ENCODE measurements around the gene MPHOSPH10.
"Not testable (repeated sequence)": the region's sequence is repeated elsewhere in the genome, so short reads cannot be mapped to it uniquely, and the experiment has no call there.

Gene MPHOSPH10, protein sequence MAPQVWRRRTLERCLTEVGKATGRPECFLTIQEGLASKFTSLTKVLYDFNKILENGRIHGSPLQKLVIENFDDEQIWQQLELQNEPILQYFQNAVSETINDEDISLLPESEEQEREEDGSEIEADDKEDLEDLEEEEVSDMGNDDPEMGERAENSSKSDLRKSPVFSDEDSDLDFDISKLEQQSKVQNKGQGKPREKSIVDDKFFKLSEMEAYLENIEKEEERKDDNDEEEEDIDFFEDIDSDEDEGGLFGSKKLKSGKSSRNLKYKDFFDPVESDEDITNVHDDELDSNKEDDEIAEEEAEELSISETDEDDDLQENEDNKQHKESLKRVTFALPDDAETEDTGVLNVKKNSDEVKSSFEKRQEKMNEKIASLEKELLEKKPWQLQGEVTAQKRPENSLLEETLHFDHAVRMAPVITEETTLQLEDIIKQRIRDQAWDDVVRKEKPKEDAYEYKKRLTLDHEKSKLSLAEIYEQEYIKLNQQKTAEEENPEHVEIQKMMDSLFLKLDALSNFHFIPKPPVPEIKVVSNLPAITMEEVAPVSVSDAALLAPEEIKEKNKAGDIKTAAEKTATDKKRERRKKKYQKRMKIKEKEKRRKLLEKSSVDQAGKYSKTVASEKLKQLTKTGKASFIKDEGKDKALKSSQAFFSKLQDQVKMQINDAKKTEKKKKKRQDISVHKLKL

DNA sequence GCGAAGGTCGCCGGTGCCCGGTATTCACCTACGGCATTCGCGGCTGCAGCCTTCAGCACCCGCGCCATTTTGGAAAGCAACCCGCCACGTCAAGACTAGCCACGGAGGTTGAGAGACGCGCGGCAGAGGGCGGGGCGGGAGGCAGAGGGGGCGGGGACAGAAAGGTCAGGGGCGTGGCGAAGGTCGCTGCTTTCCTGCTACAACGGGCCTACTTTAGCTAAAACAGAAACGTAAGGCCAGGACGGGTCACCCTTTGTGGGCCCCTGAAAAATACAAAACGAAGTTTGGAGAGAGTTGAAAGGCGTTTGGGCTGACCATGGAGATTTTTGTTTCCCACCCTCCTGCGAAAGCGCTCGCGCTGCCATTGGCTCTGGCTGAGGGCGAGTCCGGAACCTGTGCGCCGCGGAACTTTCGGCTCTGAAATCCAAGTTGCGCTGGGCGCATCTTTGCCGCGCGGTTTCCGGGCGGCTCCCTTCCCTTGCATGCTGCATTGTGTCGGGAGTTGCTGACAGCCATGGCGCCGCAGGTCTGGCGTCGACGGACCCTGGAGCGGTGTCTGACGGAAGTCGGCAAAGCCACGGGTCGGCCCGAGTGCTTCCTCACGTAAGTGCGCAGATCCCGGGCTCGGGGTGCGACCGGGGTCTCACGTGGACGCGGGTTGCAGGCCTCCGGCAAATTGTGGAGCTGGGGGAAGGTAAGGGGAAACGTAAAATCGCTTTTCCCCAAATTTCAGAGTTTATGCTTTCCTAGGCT lies at the start of gene MPHOSPH10, which contains the start of gene MCEE:
Gene MPHOSPH10, plus strand, starts transcription at position 483 of the 753 bp plus-strand sequence. Its CDS starts 32 bp downstream, at position 515.
Gene MCEE, minus strand, starts transcription at position 78 of the 753 bp plus-strand sequence. Its CDS starts 10 bp downstream, at position 68.
- DNase-seq (ENCODE audit: low read depth in 2 of 2): peak; percentile 66 to 86

DNA sequence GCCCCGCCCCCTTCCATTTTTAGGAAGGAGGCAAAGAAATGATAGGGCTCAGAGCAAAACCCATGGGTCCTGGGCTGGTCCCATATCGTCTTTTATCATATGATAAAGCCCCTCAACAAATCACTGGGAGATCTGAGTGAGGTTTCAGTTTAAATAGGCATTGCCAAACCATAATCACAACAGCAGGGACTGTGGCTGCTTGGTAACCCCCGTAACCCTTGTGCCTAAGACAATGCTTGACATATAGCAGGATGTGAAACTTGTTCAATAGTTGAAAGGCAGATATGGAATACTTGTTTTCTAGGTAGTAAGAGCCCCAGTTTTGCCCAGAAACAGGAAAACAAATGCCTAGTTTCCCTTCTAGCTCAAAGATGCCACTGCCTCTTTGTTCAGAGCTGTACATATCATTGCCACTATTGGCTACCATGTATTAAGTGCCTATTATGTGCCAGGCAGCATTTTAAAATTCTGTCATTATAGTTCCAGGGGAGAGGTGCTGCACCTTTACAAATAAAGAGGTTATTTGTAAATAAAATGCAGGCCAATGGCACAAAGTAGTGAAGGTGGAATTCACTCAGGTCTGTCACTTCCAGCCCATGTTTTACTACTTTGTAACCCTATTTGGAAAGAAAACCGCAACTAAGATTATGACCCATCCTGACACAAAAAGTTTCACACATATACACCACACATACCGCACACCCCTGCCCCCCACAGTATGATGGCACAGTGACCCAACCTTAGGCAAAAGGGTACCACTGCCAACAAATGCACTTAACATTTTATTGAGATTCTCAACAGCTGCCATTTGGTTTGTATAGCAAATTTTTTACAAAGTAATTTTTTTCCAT lies 47.8 kb upstream of the MPHOSPH10 start:
- no peak for DNase-seq (ENCODE audit: low read depth in 2 of 2)

DNA sequence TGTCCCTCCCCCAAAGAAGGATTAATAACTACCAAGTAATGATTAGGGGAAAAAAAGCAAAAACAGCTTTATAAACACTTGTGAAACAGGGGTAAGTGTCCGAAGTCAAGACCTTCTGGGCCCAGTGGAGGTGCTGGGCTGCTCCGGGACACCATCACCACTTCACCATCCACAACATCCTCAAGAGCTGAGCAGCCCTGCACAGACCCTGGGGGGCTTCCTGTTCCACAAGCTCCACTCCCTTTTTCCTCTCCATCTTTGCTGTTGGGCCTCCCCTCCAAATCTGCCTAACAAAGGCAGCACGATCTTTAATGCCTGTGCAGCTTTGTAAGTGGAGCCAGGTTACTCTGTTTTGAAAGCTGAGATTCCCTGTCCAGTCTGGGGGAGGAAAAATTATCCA lies 47.1 kb upstream of the MPHOSPH10 start:
- not testable (repeated sequence) for DNase-seq (ENCODE audit: low read depth in 2 of 2)

DNA sequence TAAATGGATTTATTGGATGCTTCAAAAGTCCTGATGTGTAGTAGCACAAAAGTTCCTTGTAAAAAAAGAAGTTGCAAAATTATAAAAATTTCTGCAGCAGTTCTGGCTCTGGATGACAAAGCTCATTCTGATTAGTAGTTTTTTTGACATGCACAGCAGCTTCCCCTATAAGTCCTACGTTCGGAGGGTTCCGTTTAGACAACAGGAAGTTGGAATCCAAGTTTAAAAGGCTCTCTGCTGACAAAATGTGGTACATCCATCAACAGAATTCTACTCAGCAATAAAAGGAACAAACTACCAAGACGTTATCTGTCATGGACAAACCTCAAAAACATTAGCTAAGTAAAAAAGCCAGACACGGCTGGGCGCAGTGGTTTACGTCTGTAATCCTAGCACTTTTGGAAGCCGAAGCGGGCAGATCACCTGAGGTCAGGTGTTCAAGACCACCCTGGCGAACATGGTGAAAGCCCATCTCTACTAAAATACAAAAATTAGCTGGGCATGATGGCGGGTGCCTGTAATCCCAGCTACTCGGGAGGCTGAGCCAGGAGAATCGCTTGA lies 46.6 kb upstream of the MPHOSPH10 start:
- DNase-seq (ENCODE audit: low read depth in 2 of 2): not testable (repeated sequence)

DNA sequence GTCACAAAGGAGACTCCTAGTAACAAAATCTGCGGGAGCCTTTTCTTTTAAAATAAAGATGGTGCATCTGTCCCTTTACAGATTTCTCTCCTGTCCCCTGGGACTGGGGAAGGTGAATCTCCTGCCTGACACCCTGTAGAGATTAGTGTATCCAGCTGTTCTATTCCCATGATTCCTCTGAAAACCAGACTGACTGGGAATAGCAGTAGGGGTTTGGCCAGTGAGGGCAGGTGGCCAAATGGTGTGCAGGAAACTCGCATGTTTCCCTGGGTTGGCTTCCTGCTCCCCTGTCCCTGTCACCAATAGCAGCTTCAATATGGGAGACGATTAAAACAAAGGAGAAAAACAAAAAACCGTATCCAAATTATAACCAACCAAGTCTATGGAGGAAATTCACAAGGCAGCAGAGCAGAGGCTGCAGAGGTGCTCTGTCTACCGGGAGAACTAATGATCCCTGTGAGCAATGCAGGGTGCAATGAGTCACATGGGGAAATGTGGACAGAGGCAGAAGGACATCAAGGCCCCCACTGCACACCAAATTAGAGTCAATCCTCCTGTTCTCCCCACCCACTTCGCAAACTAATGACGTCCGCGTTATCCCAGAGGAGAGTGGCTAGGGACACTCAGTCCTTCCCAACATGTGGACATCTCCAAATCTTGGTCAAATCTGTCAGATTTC lies 45.0 kb upstream of the MPHOSPH10 start:
- not testable (repeated sequence) for DNase-seq (ENCODE audit: low read depth in 2 of 2)

DNA sequence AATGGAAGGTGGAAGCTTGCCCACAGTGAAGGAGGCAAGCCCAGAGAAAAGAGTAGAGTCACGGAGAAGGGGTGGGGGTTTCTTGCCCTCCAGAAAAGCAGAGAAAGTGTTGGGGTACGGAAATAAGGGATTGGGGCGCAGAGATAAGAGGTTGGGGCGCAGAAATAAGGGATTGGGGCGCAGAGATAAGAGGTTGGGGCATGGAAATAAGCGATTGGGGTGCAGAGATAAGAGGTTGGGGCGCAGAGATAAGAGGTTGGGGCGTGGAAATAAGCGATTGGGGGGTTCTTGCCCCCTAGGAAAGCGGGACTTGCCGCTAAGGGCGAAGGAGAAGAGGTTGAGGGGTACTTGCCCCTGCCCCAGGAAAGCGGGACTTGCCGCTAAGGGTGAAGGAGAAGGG lies 41.0 kb upstream of the MPHOSPH10 start:
- not testable (repeated sequence) for DNase-seq (ENCODE audit: low read depth in 2 of 2)

DNA sequence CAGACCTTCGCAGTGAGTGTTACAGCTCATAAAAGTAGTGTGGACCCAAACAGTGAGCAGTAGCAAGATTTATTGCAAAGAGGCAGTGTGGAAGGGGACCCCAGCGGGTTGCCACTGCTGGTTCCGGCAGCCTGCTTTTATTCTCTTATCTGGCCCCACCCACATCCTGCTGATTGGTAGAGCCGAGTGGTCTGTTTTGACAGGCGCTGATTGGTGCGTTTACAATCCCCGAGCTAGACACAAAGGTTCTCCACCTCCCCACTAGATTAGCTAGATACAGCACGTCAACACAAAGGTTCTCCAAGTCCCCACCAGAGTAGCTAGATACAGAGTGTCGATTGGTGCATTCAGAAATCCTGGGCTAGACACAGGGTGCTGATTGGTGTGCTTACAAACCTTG lies 38.6 kb upstream of the MPHOSPH10 start:
- DNase-seq (ENCODE audit: low read depth in 2 of 2): not testable (repeated sequence)

DNA sequence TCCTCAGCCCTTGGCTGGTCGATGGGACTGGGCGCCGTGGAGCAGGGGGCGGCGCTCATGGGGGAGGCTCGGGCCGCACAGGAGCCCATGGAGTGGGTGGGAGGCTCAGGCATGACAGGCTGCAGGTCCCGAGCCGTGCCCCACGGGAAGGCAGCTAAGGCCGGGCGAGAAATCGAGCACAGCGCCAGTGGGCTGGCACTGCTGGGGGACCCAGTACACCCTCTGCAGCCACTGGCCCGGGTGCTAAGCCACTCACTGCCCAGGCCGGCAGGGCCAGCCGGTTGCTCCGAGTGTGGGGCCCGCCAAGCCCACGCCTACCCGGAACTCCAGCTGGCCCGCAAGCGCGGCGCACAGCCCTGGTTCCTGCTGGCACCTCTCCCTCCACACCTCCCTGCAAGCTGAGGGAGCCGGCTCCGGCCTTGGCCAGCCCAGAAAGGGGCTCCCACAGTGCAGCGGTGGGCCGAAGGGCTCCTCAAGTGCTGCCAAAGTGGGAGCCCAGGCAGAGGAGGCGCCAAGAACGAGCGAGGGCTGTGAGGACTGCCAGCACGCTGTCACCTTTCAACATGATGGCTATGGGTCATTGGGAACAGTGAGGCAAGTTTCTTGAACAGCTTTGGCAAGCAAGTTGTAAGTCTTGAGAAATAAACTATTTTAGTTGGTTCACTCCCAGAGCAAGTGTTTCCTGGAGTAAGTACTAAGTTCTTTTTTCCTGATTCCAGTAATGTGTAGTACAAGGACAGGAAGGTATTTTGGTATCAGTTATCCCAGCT lies 37.8 kb upstream of the MPHOSPH10 start:
- DNase-seq (ENCODE audit: low read depth in 2 of 2): not testable (repeated sequence)

DNA sequence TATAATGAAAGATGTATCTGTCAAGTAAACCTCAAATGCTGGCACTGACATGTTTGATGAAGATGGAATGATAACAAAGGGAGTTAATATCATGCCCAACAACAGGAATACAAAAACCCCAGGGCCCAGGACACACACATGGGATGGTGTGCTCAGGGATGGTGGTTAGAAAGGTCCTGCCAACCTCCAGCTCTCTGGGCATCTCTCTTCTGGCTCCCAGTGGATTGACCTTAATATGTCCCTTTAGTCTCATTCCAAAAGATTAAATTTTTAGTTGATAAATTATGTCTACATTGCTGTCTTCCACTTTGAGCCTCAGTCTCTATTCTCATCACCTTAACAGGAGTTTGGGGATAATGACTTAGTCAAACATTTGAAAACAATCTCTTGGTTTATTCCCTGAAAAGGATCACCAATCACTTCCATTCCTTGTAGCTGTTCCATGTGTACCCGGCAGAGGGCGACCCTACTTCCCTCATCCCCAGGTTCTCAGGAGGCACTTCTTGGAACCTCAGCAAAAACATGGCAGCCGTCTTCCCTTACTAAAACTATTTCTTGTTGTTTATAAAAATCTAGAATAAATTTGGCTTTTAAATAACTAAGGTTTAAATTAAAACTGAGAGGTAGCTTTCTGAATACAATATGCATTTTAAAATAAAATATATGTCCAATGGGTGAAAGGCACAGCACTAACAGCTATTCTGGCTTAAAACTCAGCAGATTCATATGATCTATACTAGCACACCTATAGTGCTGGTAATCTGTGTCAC lies 30.1 kb upstream of the MPHOSPH10 start:
- peak; percentile 3 to 24 for DNase-seq (ENCODE audit: low read depth in 2 of 2)

DNA sequence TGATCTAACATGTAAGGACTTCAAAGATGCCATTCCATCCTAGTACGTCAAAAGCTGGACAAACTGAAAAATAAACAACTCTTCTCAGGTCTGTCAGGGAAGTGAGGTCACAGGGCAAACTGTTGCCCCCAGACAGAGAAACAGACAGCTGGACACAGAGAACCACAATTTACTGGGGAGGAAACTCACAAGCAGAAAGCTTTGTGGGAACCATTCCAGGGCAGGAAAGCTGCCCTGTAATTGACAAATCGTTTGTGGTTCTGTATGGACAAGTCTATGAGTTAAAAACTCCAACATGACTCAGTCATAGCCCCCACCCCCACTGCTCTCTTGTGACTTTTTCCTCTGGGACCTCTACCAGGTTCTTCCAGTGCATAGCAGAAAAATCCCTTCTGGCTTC lies 28.8 kb upstream of the MPHOSPH10 start:
- DNase-seq (ENCODE audit: low read depth in 2 of 2): no peak

DNA sequence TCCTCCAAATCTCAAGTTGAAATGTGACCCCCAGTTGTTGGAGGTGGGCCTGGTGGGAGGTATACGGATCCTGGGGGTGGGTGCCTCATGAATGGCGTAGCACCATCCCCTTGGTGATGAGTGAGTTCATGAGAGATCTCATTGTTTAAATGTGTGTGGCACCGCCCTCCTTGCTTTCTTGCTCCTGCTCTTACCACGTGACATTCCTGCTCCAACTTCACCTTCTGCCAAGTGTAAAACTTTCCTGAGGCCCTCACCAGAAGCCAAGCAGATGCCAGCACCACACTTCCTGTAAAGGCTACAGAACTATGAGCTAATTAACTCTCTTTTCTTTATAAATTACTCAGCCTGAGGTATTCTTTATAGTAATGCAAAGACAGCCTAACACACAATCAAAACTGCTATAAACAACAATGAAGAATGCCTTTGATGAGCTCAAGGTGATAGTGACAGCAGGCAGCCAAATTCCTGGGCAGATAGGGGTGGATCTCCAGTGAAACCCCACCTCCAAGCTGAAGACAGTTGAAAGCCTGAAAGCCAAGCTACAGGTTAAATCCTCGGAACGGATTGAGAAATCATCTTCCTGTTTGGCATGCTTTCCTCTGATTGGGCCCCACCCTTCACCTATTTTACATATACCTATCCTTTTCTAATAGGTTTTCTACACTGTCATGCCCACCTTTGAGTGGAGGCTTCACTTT lies 27.3 kb upstream of the MPHOSPH10 start:
- DNase-seq (ENCODE audit: low read depth in 2 of 2): no peak

DNA sequence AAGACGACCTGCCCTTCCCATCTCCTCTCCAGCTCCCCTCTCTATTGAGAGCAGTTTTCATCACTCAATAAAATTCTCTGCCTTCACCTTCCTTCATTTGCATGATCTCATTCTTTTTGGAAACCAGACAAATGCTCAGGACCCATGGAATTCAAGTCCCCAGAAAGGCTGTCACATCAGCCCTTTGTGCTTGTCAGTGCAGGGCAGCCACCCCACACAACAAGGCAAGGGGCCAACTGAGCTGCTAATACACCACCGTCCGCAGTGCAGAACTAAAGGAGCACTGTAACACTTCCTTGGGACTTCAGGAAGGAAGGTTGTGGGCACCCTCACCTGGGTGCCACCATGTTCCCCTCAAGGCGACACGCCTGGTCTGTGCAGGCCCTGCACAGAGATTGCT lies 26.6 kb upstream of the MPHOSPH10 start:
- no peak for DNase-seq (ENCODE audit: low read depth in 2 of 2)

DNA sequence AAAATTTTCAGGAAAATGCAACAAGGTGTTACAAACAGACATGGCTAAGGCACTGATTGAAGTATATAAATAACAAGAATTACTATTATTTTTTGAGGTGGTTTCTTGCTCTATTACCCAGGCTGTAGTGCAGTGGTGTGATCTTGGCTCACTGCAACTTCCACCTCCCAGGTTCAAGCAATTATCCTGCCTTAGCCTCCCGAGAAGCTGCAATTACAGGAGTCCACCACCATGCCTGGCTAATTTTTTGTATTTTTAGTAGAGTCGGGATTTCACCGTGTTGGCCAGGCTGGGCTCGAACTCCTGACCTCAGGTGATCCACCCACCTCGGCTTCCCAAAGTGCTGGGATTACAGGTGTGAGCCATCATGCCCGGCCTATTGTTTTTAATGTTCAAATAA lies 24.0 kb upstream of the MPHOSPH10 start:
- DNase-seq (ENCODE audit: low read depth in 2 of 2): not testable (repeated sequence)

DNA sequence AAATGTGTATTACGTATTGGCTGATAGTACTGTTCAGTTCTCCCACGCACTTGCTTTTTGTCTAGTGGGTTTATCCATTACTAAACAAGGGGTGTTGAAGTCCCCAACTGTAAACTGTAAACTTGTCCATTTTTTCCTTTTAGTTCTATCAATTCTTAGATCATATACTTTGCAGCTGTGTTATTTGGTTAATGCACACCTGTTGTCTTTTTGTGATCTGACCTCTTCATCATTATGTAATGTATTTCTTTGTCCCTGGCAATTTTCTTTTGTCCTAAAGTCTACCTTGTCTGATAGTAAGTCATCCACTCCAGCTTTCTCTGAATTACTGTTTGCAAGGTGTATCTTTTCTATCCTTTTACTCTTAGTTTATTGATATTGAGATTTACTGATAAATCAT lies 22.3 kb upstream of the MPHOSPH10 start:
- DNase-seq (ENCODE audit: low read depth in 2 of 2): no peak

DNA sequence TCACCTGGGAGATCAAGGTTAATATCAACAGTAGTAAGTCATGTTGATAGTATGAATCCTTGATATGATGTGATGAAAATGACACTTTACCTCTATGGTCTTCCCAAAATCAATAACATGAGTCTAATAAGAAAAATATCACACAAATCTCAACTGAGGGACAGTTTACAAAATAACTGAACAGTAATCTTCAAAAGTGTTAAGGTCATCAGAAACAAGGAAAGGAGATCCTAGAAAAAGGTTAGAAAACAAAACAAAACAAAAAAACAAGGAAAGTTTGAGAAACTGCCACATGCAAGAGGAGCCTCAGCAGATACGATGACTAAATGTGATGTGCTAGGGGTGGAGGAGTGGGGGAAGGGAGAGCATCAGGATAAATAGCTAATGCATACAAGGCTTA lies 16.6 kb upstream of the MPHOSPH10 start:
- no peak for DNase-seq (ENCODE audit: low read depth in 2 of 2)

DNA sequence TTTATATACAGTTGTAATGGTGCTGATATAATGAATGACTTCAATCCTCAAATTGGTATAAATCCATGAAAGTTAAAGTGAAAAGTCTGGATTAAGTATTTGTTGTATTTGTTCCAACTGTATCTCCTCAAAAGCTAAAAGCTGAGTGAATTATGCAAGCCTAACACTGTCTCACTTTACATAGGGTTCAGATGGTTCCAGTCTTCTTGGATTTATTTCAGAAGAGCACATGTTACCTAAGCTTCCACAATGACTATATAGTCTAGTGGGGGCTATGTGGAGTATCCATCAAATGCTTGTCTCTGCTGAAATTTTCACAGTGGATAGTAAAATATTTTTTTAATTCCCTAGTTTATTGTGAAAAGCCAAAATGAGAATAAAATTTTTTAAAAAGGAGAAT lies 13.4 kb upstream of the MPHOSPH10 start:
- no peak for DNase-seq (ENCODE audit: low read depth in 2 of 2)

DNA sequence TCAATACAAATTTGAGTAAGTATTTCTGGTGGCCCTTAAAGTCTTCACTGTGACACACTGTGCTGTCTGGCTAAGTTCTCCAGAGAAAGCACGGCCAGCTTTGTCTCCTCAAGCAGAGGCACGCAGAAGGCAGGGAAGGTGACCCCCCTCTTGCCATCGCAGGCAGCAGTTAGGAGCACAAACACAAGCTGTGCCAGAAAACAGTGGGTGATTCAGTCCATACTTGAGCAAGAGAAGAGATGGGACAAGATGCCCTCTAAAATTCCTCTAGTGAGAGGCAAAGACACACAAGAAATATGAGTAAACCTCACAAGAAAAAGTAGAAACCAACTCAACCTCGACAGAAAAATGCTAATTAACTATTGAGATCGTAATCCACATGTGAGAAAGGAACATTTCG lies 10.2 kb upstream of the MPHOSPH10 start:
- DNase-seq (ENCODE audit: low read depth in 2 of 2): no peak

DNA sequence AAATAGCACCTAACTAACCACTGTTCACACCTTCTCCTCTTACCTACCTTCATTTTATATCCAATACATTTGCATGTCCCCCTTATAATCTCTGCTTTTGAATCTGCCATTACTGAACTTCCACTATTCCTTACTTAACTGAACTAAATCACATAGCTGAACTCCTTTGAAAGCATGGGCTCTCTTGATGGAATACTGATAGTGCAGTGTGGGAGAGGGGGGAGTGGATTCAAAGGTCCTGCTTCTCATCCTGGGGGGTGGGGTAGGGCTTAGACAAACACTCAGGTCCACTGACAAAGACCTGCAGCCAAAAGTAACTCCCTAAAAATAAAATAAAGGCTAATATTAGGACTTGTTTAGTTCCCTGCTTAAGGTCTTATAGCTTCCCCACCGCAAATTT lies 9.0 kb upstream of the MPHOSPH10 start:
- no peak for DNase-seq (ENCODE audit: low read depth in 2 of 2)
